ENCODE results near the gene KBTBD12.

KBTBD12 gene

GRCh38 chr3:128009952-128010846, 95.2 kb downstream of the KBTBD12 start:
- DNase-seq (ENCODE audit: extremely low read depth in 1 of 2, low read depth in 1 of 2) = no peak

GRCh38 chr3:128011140-128011539, 96.1 kb downstream of the KBTBD12 start:
- DNase-seq (ENCODE audit: extremely low read depth in 1 of 2, low read depth in 1 of 2) = no peak

- DNase-seq (ENCODE audit: extremely low read depth in 1 of 2, low read depth in 1 of 2) = no peak
Observed at GRCh38 chr3:128012050-128012449, 97.0 kb downstream of the KBTBD12 start.

- DNase-seq (ENCODE audit: extremely low read depth in 1 of 2, low read depth in 1 of 2) = no peak
Observed at GRCh38 chr3:128014548-128014947, 99.5 kb downstream of the KBTBD12 start.

- no peak for DNase-seq (ENCODE audit: extremely low read depth in 1 of 2, low read depth in 1 of 2)
Observed at GRCh38 chr3:128016502-128016901, 101.5 kb downstream of the KBTBD12 start.

GRCh38 chr3:128021768-128022372, 106.8 kb downstream of the KBTBD12 start:
- DNase-seq (ENCODE audit: extremely low read depth in 1 of 2, low read depth in 1 of 2) = no peak

- DNase-seq (ENCODE audit: extremely low read depth in 1 of 2, low read depth in 1 of 2) = no peak
Observed at GRCh38 chr3:128033102-128033501, 118.1 kb downstream of the KBTBD12 start.

GRCh38 chr3:128036119-128036518, 121.1 kb downstream of the KBTBD12 start:
- DNase-seq (ENCODE audit: extremely low read depth in 1 of 2, low read depth in 1 of 2) = no peak

Measured in stimulated activated CD8-positive, alpha-beta memory T cell treated with anti-CD3 and anti-CD28 coated beads, Interleukin-7, amount 100 ng/mL, for 48 hours (primary cell).